ENCODE results near the gene ZG16B.

The ZG16B gene

DNA sequence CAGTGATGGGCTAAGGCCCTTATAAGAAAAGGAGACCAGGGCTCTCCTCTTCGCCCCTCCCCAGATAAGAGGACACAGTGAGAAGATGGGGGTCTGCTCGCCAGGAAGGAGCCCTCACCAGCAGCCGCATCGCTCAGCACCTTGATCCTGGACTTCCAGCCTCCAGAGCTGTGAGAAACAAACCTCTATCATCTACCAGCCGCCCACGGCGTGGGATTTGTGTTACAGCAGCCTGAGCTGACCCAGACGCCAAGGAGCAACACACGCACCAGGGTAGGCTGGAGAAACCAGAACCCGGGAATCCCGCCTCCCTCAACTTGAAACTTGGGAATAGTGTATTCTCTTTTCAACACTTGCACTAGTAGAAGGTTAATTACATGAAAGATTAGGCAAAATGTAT lies 4.2 kb upstream of the ZG16B start:
- no peak for DNase-seq

- DNase-seq = no peak
Observed at GRCh38 chr16:2826591-2827373, 3.3 kb upstream of the ZG16B start.

- DNase-seq = no peak
Observed at GRCh38 chr16:2827374-2827791, 2.7 kb upstream of the ZG16B start.

- DNase-seq = no peak
Observed at GRCh38 chr16:2827831-2828520, 2.1 kb upstream of the ZG16B start.

DNA sequence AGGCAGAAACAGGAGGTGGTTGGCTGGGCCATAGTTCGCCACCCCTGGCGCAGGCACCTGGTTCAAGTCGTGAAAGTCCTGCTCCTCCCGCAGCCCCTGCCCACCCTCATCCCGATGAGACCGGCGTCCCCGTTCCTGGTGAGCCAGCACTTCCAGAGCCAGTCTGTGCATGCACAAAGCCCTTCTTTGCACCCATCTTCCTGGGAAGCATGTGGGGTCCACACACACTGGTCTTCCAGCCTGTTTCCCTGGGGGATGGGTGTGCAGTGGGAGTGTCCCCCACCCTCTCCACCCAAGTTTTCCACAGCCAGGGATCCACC lies 1.6 kb upstream of the ZG16B start:
- no peak for DNase-seq

GRCh38 chr16:2828876-2829430 lies 1.1 kb upstream of the ZG16B start:
- DNase-seq = no peak

DNA sequence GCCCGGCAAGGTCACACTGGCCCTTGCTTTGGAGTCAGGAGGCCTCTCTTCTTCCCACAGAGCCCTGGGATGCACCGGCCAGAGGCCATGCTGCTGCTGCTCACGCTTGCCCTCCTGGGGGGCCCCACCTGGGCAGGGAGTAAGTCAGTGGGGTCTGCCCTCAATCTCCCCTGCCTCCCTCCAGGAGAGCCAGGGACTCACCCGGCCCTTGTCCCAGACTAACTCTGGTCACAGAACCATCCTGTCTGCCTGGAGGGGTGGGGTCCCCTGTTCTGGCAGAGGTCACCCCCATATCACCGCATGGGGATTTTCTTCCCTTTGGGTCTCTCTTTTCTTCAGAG lies 222 bp downstream of the ZG16B start:
- no peak for DNase-seq

GRCh38 chr16:2831203-2831602 lies 1.1 kb downstream of the ZG16B start:
- no peak for DNase-seq

DNA sequence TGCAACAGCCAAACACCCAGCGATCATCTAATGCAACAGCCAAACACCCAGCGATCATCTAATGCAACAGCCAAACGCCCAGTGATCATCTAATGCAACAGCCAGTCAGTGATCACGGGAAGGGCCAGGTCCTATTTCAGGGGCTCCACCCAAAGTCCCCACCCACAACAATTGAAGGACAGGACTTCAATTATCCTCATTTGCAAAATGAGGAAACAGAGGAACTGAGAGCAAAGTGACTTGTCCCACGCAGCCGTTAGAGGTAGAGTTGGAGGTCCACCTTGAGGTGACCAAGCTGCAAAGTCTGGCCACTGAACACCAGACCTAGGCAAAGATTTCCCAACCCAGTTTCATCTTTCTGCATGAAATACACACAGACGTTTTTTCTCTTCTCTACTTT lies 3.7 kb downstream of the ZG16B start:
- DNase-seq = no peak

GRCh38 chr16:2834968-2835367 lies 4.9 kb downstream of the ZG16B start:
- no peak for DNase-seq

DNA sequence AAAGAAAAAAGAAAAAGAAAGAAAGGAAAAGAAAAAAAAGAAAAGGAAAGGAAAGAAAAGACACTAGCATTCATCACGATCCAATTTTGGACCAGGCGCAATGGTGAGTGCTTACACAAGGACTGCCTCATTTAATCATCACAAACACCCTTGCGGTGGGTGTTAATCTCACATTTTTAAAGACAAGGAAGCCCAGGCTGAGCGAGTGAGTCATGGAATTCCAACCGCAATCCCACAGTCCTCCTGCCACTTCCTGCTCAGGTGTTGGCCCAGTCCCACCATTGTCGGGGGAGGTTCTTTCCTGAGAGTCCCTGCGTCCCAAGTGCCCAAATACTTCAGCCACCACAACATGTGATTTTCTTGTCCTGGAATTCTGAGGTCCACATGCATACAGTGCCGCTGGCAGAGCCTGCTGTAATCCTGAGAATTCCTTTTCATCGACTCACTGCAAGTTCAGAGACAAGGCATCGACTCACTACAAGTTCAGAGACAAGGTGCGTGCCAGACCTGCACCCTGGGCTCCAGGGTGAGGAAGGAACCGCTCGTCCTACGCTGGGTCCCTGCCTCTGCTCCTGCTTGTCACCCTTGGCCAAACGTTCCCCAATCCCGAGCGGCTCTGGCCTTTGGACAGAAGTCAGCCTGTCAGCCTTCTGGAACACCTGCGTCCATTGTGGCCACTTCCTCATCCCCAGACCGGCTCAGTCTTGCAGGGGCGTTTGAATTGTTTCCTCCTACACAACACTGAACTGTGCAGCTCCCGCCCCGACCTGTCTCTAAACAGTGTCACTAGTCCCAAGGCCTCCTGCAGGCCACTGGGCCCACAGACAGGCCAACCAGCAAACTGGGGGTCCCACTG lies 5.8 kb downstream of the ZG16B start:
- no peak for DNase-seq

- DNase-seq = no peak
Observed at GRCh38 chr16:2836646-2837508, 6.8 kb downstream of the ZG16B start.

GRCh38 chr16:2838928-2839327 lies 8.8 kb downstream of the ZG16B start:
- peak; percentile 61 for DNase-seq

DNA sequence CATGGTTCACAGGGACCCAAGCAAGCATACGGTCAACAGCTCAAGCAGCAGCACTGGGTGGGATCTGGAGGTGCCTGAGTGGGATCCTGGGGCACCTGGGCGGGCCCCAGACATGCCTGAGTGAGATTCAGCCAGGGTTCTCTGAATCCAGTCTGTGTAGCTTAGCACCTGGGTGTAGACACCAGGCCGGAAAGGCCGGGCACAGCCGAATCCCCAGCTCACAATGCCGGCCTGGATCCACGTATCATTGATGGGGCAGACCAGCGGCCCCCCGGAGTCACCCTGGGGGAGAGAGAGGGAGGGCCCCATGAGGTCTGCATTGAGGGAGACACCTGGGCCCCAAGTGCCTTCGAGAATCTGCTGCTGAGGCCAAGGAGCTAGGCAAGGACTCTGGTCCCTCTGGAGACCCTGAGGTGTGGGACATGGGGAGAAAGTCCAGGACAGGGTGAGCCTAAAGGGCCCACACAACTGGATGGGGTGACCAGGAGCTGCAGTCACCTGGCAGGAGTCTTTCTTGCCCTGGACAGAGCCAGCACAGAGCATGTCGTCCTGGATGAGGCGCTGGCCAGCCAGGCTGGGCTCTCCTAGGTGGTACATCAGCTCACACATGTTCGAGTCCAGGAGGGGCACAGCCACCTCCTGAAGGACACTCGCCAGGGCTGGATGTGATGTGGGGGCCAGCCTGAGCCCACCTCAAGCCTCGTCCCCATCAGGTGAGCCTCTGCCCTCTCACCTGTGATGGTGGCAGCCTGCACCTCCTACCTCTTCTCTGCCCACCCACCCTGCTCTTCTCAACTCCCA lies 9.7 kb downstream of the ZG16B start:
- DNase-seq = no peak

DNA sequence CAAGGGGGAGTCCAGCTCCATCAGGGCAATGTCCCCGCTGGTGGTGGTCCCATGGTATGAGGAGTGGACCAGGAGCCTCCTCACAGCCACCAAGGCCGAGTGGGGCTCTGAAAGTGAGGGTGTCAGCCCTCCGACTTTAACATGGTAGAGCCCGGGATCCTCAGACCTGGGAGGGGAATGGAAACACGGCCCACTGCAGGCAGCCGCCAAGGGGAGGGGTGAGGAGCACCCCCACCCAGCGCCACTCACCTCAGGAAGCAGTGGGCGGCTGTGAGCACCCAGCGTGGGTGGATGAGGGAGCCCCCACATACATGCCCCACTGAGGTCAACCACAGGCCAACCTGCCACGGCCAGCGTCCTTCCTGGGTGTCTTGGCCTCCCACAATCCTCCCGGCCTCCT lies 10.8 kb downstream of the ZG16B start:
- no peak for DNase-seq

DNA sequence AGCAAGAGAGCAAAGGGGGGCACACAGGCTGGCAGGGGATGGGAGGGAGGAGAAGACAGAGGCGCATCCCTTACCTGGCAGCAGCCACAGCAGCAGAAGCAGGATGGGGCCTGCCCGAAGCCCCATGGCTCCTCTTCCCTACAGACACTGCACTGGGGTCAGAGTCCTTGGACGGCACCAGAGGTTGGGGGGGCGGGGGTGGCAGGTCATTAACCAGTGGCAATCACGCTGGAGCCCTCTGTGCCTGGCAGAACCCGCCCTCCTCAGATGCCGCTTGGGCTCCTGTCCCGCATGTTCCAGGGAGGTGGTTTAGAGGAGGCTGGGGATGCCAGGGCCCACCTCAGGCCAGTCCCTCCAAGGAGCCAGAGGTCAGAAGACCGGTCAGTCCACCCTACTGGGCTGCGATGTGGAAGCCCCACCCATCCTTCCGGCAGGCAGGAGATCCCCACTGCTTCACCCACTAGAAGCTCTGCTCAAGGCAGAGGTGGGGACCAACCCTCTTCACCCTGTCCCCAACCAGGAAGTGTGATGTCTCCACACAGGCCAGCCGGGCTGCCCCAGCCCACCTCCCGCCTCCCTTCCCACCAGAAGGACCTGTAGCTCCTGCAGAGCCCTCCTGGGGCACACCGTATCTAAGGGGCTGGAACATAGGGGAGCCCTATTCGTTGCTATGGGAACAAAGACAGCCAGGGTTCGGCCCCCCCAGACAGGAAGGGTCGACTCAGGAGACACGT lies 11.7 kb downstream of the ZG16B start:
- no peak for DNase-seq

DNA sequence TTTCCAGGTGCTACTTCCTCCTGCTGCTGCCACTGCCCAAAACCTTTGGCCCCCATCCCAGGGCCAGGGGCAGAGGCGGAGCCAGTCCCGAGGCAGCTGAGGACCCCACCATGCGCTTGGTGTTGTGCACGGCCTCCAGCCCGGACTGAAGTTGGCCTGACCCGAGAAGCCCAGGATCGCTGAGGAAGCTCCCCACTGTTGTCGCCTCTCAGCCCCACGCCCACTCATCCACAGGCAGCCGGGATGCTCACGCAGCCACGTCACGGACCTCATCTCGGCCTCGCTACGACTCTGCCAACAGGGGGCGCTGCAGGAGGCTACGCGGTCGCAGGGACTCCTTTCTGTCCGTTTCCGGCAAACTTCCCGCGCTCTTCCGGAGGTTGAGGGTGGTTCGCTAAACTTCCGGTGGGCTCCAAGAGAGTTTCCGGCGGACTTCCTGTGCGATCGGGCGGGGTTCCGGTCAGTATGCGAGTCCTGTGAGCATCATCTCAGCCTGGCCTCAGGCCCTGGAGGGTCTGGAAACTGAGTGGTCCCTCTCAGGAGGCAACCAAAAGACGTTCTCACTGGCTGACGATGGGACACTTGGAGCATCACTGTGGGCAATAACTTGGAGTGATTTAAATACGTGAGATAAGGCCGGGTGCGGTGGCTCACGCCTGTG lies 12.4 kb downstream of the ZG16B start:
- DNase-seq = peak; percentile 77

DNA sequence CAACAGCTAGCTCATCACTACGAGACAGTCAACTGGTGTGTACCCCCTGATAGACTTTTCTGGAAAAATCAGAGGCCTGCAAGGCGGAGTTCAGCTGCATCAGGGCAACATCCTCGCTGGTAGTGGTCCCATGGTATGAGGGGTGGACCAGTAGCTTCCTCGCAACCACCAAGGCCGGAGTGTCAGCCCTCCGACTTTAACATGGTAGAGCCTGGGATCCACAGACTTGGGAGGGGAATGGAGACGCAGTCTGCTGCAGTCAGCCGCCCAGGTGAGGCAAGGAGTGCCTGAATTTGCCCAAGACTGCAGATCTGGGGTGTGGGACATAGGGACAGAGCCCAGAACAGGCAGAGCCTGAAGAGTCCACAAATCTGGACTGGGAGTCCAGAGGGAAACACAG lies 13.4 kb downstream of the ZG16B start:
- no peak for DNase-seq

GRCh38 chr16:2845116-2845515 lies 15.0 kb downstream of the ZG16B start:
- DNase-seq = no peak

GRCh38 chr16:2846511-2847310 lies 16.6 kb downstream of the ZG16B start:
- DNase-seq = no peak
